Measurements from ENCODE around the gene CAPN3. TPM values are rescaled to one million over a fixed set of nuclear protein-coding genes. Genes with fewer than 3 reads are reported as not detected.

The CAPN3 gene
- polyA plus RNA-seq, 1 donor from 2014 or later = 1.5 TPM

DNA sequence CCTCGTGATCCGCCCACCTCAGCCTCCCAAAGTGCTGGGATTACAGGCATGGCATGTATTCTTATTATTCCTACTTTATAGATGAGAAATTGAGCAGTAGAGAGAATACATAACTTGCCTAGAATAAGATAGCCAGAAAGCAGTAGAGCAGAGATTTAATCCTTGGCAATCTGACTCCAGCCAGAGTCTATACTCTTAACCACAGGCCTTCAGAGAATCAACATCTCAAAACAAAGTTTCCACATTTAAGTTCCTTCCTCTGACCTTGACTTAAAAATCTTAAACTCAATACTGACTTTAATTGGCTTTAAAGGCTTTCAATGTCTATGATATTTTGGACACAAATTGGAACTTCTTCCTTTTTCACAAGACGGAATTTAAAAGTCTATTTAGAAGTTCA, 94.5 kb downstream of the CAPN3 start:
- Histone ChIP-seq H4K20me1 (ENCODE audit: insufficient read depth) (no peaks in the 10 kb centered on the region), H2AFZ (ENCODE audit: low read depth, low read length) (no peak overlapping the region), H3F3A (ENCODE audit: insufficient read depth, low read length, poor library complexity, severe bottlenecking) (no peaks in the 10 kb centered on the region), H3K9me3 (ENCODE audit: low read length) (no peaks in the 10 kb centered on the region), H3K4me2 (ENCODE audit: low read length) (no peak overlapping the region), H3K4me3 (ENCODE audit: low read length) (no peak overlapping the region), H3K9ac (ENCODE audit: low read length) (no peak overlapping the region), H3K36me3 (ENCODE audit: insufficient read depth, low read length) (no peaks in the 10 kb centered on the region), H3K27ac (ENCODE audit: low read length) (no peak overlapping the region), H3K79me2 (replicated peaks; ENCODE audit: insufficient read depth, low read length) (no peaks in the 10 kb centered on the region), H3K9me2 (ENCODE audit: insufficient read depth, low read length) (no peaks in the 10 kb centered on the region), H3K27me3 (ENCODE audit: insufficient read depth, low read depth, low read length) (no peaks in the 10 kb centered on the region)
- TF ChIP-seq, protein P1, sequence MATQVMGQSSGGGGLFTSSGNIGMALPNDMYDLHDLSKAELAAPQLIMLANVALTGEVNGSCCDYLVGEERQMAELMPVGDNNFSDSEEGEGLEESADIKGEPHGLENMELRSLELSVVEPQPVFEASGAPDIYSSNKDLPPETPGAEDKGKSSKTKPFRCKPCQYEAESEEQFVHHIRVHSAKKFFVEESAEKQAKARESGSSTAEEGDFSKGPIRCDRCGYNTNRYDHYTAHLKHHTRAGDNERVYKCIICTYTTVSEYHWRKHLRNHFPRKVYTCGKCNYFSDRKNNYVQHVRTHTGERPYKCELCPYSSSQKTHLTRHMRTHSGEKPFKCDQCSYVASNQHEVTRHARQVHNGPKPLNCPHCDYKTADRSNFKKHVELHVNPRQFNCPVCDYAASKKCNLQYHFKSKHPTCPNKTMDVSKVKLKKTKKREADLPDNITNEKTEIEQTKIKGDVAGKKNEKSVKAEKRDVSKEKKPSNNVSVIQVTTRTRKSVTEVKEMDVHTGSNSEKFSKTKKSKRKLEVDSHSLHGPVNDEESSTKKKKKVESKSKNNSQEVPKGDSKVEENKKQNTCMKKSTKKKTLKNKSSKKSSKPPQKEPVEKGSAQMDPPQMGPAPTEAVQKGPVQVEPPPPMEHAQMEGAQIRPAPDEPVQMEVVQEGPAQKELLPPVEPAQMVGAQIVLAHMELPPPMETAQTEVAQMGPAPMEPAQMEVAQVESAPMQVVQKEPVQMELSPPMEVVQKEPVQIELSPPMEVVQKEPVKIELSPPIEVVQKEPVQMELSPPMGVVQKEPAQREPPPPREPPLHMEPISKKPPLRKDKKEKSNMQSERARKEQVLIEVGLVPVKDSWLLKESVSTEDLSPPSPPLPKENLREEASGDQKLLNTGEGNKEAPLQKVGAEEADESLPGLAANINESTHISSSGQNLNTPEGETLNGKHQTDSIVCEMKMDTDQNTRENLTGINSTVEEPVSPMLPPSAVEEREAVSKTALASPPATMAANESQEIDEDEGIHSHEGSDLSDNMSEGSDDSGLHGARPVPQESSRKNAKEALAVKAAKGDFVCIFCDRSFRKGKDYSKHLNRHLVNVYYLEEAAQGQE (IDR thresholded peaks at IDR 0.05; ENCODE audit: borderline replicate concordance) = no peak
- TF ChIP-seq RAD21 (conservative IDR thresholded peaks at IDR 0.05) (no peak), TAF1 (IDR thresholded peaks at IDR 0.05; ENCODE audit: low read depth) (no peak), EP300 (conservative IDR thresholded peaks at IDR 0.05; ENCODE audit: poor library complexity, severe bottlenecking) (no peak), EZH2 (IDR thresholded peaks at IDR 0.05; ENCODE audit: borderline replicate concordance, insufficient read depth, low read length, poor library complexity, severe bottlenecking) (no peak), MXI1 (conservative IDR thresholded peaks at IDR 0.05; ENCODE audit: poor library complexity, severe bottlenecking) (no peak)

DNA sequence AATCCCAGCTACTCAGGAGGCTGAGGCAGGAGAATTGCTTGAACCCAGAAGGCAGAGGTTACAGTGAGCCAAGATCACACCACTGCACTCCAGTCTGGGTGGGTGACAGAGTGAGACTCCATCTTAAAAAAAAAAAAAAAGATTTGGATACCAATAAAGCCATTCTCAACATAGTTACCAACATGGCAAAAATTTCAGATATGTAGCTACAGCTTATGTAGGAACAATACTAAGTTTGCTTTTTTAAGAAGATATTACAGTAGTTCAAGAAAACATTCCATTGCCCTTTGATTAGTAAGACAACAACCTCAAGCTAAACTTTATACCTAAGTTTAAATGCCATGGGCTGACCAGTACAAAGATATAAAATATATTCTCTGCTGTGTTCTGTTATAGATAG, 97.2 kb downstream of the CAPN3 start:
- H3K9me3 ChIP-seq (ENCODE audit: low read length) = no peaks in the 10 kb centered on the region
- no peaks in the 10 kb centered on the region for H3K27me3 ChIP-seq (ENCODE audit: insufficient read depth, low read depth, low read length)
- no peaks in the 10 kb centered on the region for H3K79me2 ChIP-seq (replicated peaks; ENCODE audit: insufficient read depth, low read length)
- H3K4me3 ChIP-seq (ENCODE audit: low read length) = no peak overlapping the region
- no peak overlapping the region for H3K27ac ChIP-seq (ENCODE audit: low read length)
- H2AFZ ChIP-seq (ENCODE audit: low read depth, low read length) = no peak overlapping the region
- no peak for TF ChIP-seq RAD21 (conservative IDR thresholded peaks at IDR 0.05)
- no peak for TF ChIP-seq POLR2AphosphoS5 (IDR thresholded peaks at IDR 0.05)
- TF ChIP-seq, protein P2, sequence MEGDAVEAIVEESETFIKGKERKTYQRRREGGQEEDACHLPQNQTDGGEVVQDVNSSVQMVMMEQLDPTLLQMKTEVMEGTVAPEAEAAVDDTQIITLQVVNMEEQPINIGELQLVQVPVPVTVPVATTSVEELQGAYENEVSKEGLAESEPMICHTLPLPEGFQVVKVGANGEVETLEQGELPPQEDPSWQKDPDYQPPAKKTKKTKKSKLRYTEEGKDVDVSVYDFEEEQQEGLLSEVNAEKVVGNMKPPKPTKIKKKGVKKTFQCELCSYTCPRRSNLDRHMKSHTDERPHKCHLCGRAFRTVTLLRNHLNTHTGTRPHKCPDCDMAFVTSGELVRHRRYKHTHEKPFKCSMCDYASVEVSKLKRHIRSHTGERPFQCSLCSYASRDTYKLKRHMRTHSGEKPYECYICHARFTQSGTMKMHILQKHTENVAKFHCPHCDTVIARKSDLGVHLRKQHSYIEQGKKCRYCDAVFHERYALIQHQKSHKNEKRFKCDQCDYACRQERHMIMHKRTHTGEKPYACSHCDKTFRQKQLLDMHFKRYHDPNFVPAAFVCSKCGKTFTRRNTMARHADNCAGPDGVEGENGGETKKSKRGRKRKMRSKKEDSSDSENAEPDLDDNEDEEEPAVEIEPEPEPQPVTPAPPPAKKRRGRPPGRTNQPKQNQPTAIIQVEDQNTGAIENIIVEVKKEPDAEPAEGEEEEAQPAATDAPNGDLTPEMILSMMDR (IDR thresholded peaks at IDR 0.05; ENCODE audit: poor library complexity, severe bottlenecking) = no peak
- TF ChIP-seq MXI1 (conservative IDR thresholded peaks at IDR 0.05; ENCODE audit: poor library complexity, severe bottlenecking) = no peak
- no peak for TF ChIP-seq TAF1 (IDR thresholded peaks at IDR 0.05; ENCODE audit: low read depth)
- no peak for TF ChIP-seq EP300 (conservative IDR thresholded peaks at IDR 0.05; ENCODE audit: poor library complexity, severe bottlenecking)
- TF ChIP-seq, protein P1 (IDR thresholded peaks at IDR 0.05; ENCODE audit: borderline replicate concordance) = no peak
- no peak for TF ChIP-seq SMC3 (conservative IDR thresholded peaks at IDR 0.05; ENCODE audit: poor library complexity)
- no peak for TF ChIP-seq EZH2 (IDR thresholded peaks at IDR 0.05; ENCODE audit: borderline replicate concordance, insufficient read depth, low read length, poor library complexity, severe bottlenecking)
- H3K9ac ChIP-seq (ENCODE audit: low read length) = no peak overlapping the region
- H3F3A ChIP-seq (ENCODE audit: insufficient read depth, low read length, poor library complexity, severe bottlenecking) = no peaks in the 10 kb centered on the region
- no peak overlapping the region for H3K4me2 ChIP-seq (ENCODE audit: low read length)
- H3K36me3 ChIP-seq (ENCODE audit: insufficient read depth, low read length) = no peaks in the 10 kb centered on the region
- no peaks in the 10 kb centered on the region for H3K9me2 ChIP-seq (ENCODE audit: insufficient read depth, low read length)
- H4K20me1 ChIP-seq (ENCODE audit: insufficient read depth) = no peaks in the 10 kb centered on the region
